DOHH2 (cell line): ENCODE measurements around the gene TTC33.

Source experiments
- H3F3A ChIP-seq: fragments of 200-600 bp; sonication (generic), shearing (Covaris generic); 2 replicates; pipeline ENCODE4 v1.6.0; 2016; ENCODE audit warnings: antibody characterized with exemption, mild to moderate bottlenecking; ENCODE audit not compliant: control insufficient read depth, insufficient read depth
- H3K27ac ChIP-seq: fragments of 200-600 bp; sonication (generic); 2 replicates; pipeline ENCODE4 v1.5.1; 2014; ENCODE audit warnings: low read depth, mild to moderate bottlenecking, low read length, moderate library complexity
- H3K27me3 ChIP-seq: fragments of 200-600 bp; sonication (generic); 2 replicates; pipeline ENCODE4 v1.6.1; 2014; ENCODE audit warnings: mild to moderate bottlenecking, low read length, mixed read lengths; ENCODE audit not compliant: control insufficient read depth
- H3K36me3 ChIP-seq: fragments of 200-600 bp; sonication (generic); 2 replicates; pipeline ENCODE4 v1.6.1; 2014; ENCODE audit warnings: mild to moderate bottlenecking, low read length, moderate library complexity, mixed read lengths; ENCODE audit not compliant: control insufficient read depth
- H3K4me1 ChIP-seq: fragments of 200-600 bp; sonication (generic); 2 replicates; pipeline ENCODE4 v1.6.1; 2014; ENCODE audit warnings: mild to moderate bottlenecking, low read length, mixed read lengths; ENCODE audit not compliant: control insufficient read depth
- H3K4me2 ChIP-seq: fragments of 200-600 bp; sonication (generic); 2 replicates; pipeline ENCODE4 v1.6.0; 2014; ENCODE audit warnings: mild to moderate bottlenecking, low read length, moderate library complexity
- H3K4me3 ChIP-seq: fragments of 200-600 bp; sonication (generic); 2 replicates; pipeline ENCODE4 v1.5.1; 2014; ENCODE audit warnings: mild to moderate bottlenecking, low read length, mixed read lengths
- H3K79me2 ChIP-seq: fragments of 200-600 bp; sonication (generic); 2 replicates; pipeline ENCODE4 v1.6.1; 2014; ENCODE audit warnings: mild to moderate bottlenecking, low read length, mixed read lengths; ENCODE audit not compliant: control insufficient read depth
- H3K9me2 ChIP-seq: fragments of 200-600 bp; sonication (generic); replicated peaks from 2 replicates; pipeline ENCODE4 v1.6.1; 2014; ENCODE audit warnings: mild to moderate bottlenecking, low read length, mixed read lengths; ENCODE audit not compliant: control insufficient read depth
- H3K9me3 ChIP-seq: fragments of 200-600 bp; sonication (generic); 2 replicates; pipeline ENCODE4 v1.6.1; 2014; ENCODE audit warnings: antibody characterized with exemption, low read length, mixed read lengths; ENCODE audit not compliant: control insufficient read depth, insufficient read depth
- H4K20me1 ChIP-seq: fragments of 200-600 bp; sonication (generic); 2 replicates; pipeline ENCODE4 v1.6.0; 2014; ENCODE audit warnings: low read depth, mild to moderate bottlenecking, antibody characterized with exemption, low read length, moderate library complexity; ENCODE audit not compliant: control insufficient read depth, insufficient read depth
- CTCF ChIP-seq: fragments of 200-600 bp; sonication (generic); IDR thresholded peaks from one replicate; pipeline ENCODE4 v1.5.1; 2014; ENCODE audit warnings: antibody characterized with exemption, mild to moderate bottlenecking, low read depth, low read length; ENCODE audit not compliant: poor library complexity, severe bottlenecking
- EZH2phosphoT487 ChIP-seq: fragments of 200-600 bp; sonication (generic); IDR thresholded peaks from 2 replicates; pipeline ENCODE4 v1.6.1; 2017; ENCODE audit warnings: borderline replicate concordance, mild to moderate bottlenecking, antibody characterized with exemption, low read length, moderate library complexity, mixed read lengths

Gene TTC33

GRCh38 chr5:40687321-40687720, 68.4 kb downstream of the TTC33 start:
- H3K27me3 ChIP-seq, result no peaks in the 10 kb centered on the region
- 0 out of 2 replicates have a peak, but pooled peaks cover 2% of the 10 kb centered on the region for H3F3A ChIP-seq
- no peaks in the 10 kb centered on the region for H4K20me1 ChIP-seq
- H3K4me2 ChIP-seq, result no peak overlapping the region
- no peaks in the 10 kb centered on the region for H3K9me2 ChIP-seq
- no peak overlapping the region for H3K27ac ChIP-seq
- H3K36me3 ChIP-seq, result no peaks in the 10 kb centered on the region
- H3K79me2 ChIP-seq, result no peaks in the 10 kb centered on the region
- H3K4me3 ChIP-seq, result no peak overlapping the region
- TF ChIP-seq CTCF (no peak), EZH2phosphoT487 (no peak)
- no peaks in the 10 kb centered on the region for H3K9me3 ChIP-seq
- H3K4me1 ChIP-seq, result peaks cover 20% of the 10 kb centered on the region

GRCh38 chr5:40685976-40686486, 69.7 kb downstream of the TTC33 start:
- H3K9me3 ChIP-seq, result no peaks in the 10 kb centered on the region
- peaks cover 11% of the 10 kb centered on the region for H3K27me3 ChIP-seq
- H3K4me2 ChIP-seq, result no peak overlapping the region
- H3K9me2 ChIP-seq, result no peaks in the 10 kb centered on the region
- H4K20me1 ChIP-seq, result no peaks in the 10 kb centered on the region
- H3K36me3 ChIP-seq, result no peaks in the 10 kb centered on the region
- TF ChIP-seq CTCF (no peak), EZH2phosphoT487 (no peak)
- H3K4me3 ChIP-seq, result no peak overlapping the region
- H3K79me2 ChIP-seq, result no peaks in the 10 kb centered on the region
- peaks cover 33% of the 10 kb centered on the region for H3K4me1 ChIP-seq
- H3K27ac ChIP-seq, result no peak overlapping the region
- H3F3A ChIP-seq, result 0 out of 2 replicates have a peak, but pooled peaks cover 2% of the 10 kb centered on the region

GRCh38 chr5:40685193-40685592, 70.6 kb downstream of the TTC33 start:
- no peak overlapping the region for H3K27ac ChIP-seq
- no peaks in the 10 kb centered on the region for H3K79me2 ChIP-seq
- peaks cover 41% of the 10 kb centered on the region for H3K4me1 ChIP-seq
- H4K20me1 ChIP-seq, result no peaks in the 10 kb centered on the region
- TF ChIP-seq EZH2phosphoT487 (no peak), CTCF (no peak)
- H3K36me3 ChIP-seq, result no peaks in the 10 kb centered on the region
- H3K9me2 ChIP-seq, result no peaks in the 10 kb centered on the region
- peaks cover 20% of the 10 kb centered on the region for H3K27me3 ChIP-seq
- H3K4me2 ChIP-seq, result no peak overlapping the region
- H3F3A ChIP-seq, result 0 out of 2 replicates have a peak, but pooled peaks cover 2% of the 10 kb centered on the region
- H3K4me3 ChIP-seq, result no peak overlapping the region
- H3K9me3 ChIP-seq, result no peaks in the 10 kb centered on the region
